Sigmoid colon (tissue), 4 donors: Measurements from ENCODE around the gene KCTD11.

Source experiments
- EP300 ChIP-seq, 4 donors: sonication (generic); formaldehyde crosslinking; IDR thresholded peaks; one replicate each; pipeline ENCODE4 v1.6.1; 2017; ENCODE audit warnings: antibody characterized with exemption in 4 of 4
- POLR2A ChIP-seq, 2 donors: fragments of 450-650 bp; IDR thresholded peaks; one replicate each; pipeline ENCODE4 v1.6.1; 2016; ENCODE audit warnings: antibody characterized with exemption in 2 of 2, mild to moderate bottlenecking in 2 of 2, moderate library complexity in 2 of 2
- POLR2AphosphoS5 ChIP-seq, 4 donors: sonication (generic); formaldehyde crosslinking; IDR thresholded peaks; one replicate each; pipeline ENCODE4 v1.6.1; 2017; ENCODE audit warnings: antibody characterized with exemption in 4 of 4
- TF ChIP-seq, protein P1 (sequence below), 4 experiments: fragments of 450-650 bp in 3 of 4; fragments of 200-600 bp in 1 of 4; IDR thresholded peaks; one replicate each; pipeline ENCODE4 v1.5.1; 2016 to 2019; ENCODE audit warnings: antibody characterized with exemption in 4 of 4, mild to moderate bottlenecking in 3 of 4, moderate library complexity in 2 of 4

DNA sequence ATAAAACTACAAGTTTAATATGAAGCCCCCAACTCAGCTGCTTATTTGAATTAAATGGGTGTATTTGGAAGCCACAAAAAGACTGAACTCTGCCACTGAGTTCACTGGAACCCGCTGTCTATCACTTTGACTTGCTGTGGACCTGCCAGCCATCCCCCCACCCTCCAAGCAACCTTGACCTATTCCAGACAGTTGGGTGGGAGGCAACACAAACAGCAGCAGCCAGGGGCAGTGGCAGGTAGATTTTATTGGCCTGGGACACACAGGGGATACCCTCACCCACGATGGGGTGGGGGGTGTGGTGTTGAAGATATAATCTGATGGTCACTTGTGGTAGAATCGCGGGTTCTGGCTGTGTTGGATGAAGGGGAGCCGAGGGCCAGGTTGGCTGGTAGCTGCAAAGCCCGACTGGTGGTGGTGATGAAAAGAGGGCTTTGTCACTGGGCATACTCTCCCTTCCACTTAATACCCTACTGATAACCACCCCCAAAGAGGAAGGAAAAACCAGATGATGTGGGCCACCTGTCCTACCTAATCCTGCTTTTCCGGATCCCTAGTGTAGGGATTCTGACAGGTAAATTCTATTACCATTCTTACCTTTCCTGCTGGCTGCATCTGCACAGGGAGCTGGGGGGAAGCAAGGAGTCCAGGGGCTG is 39.4 kb upstream of the KCTD11 start:
- TF ChIP-seq EP300 (IDR thresholded peaks at IDR 0.05) (no peak), POLR2AphosphoS5 (IDR thresholded peaks at IDR 0.05) (no peak), POLR2A (IDR thresholded peaks at IDR 0.05) (no peak)
- TF ChIP-seq, protein P1, sequence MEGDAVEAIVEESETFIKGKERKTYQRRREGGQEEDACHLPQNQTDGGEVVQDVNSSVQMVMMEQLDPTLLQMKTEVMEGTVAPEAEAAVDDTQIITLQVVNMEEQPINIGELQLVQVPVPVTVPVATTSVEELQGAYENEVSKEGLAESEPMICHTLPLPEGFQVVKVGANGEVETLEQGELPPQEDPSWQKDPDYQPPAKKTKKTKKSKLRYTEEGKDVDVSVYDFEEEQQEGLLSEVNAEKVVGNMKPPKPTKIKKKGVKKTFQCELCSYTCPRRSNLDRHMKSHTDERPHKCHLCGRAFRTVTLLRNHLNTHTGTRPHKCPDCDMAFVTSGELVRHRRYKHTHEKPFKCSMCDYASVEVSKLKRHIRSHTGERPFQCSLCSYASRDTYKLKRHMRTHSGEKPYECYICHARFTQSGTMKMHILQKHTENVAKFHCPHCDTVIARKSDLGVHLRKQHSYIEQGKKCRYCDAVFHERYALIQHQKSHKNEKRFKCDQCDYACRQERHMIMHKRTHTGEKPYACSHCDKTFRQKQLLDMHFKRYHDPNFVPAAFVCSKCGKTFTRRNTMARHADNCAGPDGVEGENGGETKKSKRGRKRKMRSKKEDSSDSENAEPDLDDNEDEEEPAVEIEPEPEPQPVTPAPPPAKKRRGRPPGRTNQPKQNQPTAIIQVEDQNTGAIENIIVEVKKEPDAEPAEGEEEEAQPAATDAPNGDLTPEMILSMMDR (IDR thresholded peaks at IDR 0.05) = no peak
